HG03460 (cell line): ENCODE data around the gene ACP7.
A peak's percentile ranks its signal among the peaks of the same experiment; 100 is the strongest.
"Not testable (repeated sequence)": the region's sequence is repeated elsewhere in the genome, so short reads cannot be mapped to it uniquely, and the experiment has no call there.

Source experiments
- ATAC-seq: cut with Tn5 transposase; IDR thresholded peaks from one replicate; pipeline ENCODE4 v1.9.1; 2021; ENCODE audit not compliant: unreplicated experiment

ACP7 gene

DNA sequence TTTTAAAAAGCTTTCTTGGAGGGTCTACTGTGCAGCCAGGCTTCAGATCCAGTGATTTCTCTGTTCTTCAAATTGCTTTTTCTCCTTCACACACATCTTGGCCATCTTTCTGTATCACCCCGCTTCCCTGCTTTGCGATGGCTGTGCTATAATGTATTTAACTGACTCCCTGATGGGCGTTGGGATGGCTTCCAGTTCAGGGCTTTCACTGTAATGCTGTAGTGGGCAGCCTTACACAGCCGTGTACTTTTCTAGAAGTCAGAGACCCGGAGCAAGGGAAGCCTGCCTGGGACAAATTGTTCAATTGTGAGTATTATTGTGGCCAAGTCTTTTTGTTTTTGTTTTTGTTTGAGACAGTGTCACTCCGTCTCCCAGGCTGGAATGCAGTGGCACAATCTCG lies 22.0 kb downstream of the ACP7 start:
- ATAC-seq = no peak

DNA sequence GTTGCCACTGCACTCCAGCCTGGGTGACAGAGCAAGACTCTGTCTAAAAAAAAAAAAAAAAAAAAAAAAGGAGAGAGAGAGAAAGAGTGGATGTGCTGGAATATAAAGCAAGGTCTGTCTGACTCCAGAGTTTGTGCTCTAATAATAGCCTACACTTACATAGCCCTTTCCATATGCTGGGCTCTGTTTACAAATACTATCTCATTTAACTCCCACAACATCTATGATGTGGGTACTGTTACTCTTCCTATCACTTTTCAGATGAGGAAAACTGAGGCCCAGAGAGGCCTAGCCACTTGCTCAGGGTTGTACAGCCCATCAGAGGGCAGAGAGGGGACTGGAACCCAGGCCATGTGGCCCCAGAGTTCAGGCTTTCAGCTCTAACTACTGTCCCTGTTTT lies 25.5 kb downstream of the ACP7 start:
- ATAC-seq = no peak

DNA sequence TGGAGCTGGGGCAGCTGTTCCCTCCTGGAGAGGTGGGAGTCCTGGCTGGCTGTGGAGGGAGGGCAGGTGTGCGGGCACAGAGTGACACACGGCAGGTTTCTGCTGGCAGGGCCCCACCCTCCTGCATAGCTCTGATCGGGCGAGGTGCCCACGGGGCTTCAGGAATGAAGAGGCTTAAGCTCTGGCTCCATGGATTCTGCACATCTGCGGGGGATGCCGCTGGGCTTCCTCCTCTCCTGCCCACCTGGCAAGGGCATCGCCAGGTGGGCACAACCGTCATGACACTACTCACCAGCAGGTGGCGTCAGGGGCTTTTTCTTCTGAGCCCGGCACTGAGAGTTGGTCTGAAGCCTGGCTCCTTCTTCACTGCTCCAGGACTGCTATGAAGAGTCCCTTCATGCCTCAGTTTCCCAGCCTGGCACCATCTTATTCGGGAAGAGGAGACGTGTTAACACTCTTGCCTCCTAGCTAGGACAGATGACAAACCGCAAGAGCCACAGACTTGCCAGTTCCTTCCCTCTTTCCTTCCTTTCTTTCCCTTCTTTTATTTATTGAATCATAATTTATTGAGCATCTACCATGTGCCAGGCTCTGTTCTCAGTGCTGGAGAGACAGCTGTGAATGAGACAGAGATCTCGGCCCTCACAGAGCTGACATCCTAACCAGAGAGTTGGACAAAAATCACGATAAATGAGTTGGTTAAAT lies 26.2 kb downstream of the ACP7 start:
- no peak for ATAC-seq

DNA sequence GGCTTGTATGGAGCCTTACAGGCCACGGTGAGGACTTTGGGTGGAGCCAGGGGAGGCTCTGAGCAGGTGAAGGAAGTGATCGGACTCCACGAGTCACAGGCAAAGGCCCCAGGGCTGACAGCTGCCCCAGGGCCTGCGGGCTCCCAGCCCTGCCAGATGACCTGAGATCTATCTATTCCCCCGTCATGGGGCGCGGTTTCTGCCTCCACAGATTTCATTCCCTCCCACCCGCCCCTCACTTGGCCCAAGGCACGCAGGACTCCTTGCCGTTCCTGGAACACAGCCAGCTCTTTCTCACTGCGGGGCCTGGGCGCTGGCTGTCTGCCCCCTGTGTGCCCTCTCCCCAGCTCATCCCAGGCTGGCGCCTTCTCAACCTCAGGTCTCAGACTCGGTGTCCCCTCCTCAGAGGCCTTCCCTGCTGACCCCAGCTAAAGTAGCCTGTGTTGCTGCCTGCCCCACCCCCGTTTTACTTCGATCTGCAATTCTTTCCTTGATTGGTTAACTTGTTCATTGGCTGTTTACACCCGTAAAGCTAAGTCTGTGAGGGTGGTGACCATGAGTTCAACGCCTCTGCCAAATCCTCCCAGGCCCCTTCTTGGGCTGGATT lies 27.5 kb downstream of the ACP7 start:
- ATAC-seq = no peak

DNA sequence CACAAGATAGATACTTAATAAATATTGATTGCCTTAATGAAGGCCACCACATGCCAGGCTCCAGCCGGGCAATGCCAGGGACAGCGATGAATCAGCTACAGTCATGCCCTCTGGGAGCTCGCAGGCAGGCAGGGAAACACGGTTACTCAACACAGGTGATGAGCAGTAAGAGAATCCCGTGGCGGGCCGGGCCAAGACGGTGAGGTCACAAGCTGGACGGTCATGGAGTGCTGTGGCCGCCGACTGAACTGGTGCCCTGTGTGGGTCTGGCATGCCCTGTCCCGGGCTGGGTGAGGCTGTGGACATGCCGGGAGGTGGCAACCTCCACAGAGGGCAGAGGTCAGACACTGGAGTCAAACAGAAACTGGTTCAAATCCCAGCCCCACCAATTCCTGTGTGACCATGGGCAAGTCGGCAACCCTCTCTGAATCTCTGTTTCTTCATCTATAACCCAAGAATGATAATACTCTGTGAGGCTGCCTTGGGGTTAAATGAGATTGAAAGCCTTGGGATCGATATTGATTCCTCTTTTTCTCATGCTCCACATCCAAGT lies 28.2 kb downstream of the ACP7 start:
- ATAC-seq = no peak

DNA sequence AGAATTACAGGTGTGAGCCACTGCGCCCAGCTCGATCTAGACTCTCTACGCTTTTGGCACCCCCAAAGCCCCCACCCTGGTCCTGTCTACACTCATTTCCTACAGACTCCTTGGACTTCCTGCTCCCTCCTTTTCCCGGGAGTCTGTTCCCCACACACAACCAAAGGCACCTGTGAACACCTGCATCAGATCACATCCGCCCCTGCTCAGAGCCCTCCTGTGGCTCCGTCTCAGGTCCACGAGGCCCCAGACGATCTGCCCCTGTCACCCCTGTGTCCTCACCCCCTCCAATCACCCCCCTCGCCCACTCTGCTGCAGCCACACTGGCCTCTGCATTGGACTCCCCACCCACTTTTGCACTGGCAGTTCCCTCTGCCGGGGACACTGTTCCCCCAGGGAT lies 29.0 kb downstream of the ACP7 start:
- no peak for ATAC-seq

DNA sequence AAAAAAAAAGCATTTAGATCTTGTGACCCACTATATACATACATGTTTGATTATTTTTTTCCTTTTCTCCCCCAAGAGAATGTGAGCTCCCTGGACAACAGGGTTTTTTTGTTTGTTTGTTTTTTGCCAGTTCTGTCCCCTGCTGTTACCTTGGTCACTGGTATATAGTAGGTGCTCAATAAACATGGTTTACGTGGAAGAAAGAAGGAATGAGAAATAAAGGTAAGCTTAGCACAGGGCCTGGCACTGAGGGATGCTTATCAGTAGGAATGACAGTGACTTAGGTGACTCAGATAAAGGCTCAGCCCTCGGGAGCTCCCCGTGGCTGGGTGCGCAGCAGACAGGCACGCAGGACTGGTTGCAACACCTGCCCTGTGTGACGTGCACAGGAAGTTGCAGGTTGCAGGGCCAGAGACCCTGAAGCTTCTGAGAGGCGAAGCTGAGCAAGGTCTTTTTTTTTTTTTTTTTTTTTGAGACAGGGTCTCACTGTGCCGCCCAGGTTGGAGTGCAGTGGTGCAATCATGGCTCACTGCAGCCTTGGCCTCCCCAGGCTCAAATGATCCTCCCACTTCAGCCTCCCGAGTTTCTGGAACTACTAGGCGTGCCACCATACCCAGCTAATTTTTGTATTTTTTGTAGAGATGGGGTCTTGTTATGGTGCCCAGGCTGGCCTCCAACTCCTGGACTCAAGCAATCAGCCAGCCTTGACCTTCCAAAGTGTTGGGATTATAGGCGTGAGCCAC lies 31.1 kb downstream of the ACP7 start:
- no peak for ATAC-seq

DNA sequence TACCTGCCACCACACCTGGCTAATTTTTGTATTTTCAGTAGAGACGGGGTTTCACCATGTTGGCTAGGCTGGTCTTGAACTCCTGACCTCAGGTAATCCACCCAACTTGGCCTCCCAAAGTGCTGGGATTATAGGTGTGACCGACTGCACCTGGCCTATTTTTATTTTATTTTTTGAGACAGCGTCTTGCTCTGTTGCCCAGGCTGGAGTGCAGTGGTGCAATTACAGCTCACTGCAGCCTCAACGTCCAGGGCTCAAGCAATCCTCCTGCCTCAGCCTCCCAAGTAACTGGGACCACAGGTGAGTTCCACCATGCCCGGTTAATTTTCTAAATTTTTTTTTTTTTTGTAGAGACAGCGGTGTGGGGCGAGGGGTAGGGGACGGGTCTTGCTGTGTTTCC lies 32.9 kb downstream of the ACP7 start:
- ATAC-seq = not testable (repeated sequence)

DNA sequence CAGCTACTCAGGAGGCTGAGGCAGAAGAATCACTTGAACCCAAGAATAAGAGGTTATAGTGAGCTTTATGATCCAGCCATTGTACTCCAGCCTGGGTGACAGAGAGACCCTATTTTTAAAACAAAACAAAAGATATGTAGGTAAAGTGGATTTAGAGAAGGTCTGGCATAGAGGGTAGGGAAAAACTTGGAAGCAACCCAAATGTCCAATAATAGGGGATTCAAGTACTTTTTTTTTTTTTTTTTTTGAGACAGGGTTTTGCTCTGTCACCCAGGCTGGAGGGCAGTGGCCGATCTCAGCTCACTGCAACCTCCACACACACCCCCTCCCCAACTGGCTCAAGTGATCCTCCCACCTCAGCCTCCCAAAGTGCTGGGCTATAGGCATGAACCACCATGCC lies 35.7 kb downstream of the ACP7 start:
- no peak for ATAC-seq

DNA sequence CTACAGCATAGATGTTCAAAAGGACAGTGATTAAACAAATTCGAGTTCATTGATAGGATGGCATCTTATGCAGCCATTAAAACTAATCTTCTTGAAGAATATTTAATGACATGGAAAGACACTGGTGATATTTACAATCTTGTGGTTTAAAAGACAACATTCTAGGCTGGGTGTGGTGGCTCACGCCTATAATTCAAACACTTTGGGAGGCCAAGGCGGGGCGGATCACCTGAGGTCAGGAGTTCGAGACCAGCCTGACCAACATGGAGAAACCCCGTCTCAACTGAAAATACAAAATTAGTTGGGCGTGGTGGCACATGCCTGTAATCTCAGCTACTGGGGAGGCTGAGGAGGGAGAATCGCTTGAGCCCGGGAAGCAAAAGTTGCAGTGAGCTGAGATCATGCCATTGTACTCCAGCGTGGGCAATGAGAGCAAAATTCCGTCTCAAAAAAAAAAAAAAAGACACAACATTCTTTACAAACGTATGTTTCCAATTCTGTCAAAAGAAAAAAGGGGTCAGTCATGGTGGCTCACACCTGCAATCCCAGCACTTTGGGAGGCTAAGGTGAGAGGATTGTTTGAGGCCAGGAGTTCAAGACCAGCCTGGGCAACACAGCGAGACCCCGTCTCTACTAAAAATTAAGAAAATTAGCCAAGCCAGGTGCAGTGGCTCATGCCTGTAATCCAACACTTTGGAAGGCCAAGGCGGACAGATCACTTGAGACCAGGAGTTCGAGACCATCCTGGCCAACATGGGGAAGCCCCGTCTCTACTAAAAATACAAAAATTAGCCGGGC lies 39.0 kb downstream of the ACP7 start:
- no peak for ATAC-seq

DNA sequence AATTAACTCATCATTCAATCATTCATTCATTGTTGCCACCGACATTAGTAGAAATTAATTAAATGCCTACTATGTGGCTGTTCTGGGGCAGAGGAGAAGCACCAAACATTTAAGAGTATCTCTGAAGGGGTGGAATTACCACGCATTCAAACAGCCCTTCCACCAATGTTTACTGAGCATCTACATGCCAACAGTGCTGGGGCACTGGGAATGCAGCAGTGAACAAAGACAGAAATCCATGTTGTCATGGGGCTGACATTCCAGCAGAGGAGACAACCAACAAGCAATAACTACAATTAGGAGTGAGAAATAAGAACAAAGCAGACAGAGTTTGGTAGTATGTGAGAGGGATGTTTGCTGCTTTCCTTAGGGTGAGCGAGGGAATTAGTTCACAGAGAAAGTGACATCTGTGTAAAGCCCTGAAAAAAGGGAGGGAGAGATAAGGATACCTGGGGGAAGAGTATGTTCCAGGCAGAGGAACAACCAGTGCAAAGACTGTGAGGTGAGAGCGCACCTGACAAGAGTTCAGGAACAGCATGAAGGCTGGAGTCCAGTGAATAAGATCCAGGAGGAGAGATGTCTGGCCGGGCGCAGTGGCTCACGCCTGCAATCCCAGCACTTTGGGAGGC lies 40.1 kb downstream of the ACP7 start:
- ATAC-seq = no peak

DNA sequence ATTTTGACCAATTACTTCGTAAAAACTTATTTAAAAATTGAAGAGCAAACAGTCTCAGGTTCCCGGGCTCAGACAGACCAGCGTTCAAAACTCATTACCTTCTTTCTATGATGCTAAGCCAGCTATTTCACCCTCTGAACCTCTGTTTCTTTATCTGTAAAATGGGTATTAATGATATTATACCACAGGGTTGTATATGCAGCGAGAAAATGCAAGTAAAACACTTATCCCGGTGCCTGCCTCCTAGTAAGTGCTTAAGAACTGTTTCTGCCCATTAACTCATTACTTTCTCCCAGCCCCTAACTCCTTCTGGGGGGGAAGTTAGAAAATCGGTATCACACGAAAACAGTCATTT lies 41.0 kb downstream of the ACP7 start:
- no peak for ATAC-seq

DNA sequence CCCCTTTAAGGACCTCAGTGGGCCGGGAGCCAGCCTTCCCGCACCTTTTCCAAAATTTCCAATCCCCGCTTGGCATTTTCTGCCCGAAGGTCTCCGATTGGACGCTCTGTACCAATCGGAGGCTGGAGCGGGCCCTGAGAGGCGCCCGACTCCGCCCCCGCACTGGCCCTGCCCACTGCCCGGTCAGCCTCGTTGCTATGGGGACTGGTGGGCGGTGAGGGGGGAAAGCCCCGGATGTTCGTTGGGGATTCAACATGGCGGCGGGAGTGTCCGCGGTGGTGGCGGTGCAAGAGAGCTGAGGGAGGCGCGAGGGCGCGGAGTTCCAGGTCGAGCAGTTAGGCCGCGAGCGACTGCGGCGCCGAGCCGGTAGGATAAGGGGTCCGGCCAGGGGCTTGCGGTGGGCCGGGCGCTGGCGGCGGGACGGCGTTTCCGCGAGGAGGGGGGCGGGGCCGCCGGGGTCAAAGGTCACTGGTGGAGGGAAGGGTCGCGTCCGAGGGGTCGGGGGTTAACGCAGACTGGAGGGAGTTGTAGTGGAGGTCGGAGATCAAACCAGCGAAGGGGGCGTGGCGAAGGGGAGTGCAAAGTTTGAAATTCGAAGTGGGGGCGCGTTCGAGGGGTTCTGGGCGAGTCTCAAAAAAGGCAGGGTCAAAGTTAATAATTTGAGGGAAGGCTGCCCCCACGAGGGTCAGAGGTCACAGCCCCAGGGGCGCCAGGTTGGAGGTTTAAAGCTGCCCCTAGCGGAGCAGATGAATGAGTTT lies 41.6 kb downstream of the ACP7 start, which contains the start of gene PAK4:
TSS of gene PAK4 (plus strand) at position 233 of the 758 bp plus-strand sequence. CDS start 43,768 bp downstream, outside the sequence.
- ATAC-seq = peak; percentile 88

DNA sequence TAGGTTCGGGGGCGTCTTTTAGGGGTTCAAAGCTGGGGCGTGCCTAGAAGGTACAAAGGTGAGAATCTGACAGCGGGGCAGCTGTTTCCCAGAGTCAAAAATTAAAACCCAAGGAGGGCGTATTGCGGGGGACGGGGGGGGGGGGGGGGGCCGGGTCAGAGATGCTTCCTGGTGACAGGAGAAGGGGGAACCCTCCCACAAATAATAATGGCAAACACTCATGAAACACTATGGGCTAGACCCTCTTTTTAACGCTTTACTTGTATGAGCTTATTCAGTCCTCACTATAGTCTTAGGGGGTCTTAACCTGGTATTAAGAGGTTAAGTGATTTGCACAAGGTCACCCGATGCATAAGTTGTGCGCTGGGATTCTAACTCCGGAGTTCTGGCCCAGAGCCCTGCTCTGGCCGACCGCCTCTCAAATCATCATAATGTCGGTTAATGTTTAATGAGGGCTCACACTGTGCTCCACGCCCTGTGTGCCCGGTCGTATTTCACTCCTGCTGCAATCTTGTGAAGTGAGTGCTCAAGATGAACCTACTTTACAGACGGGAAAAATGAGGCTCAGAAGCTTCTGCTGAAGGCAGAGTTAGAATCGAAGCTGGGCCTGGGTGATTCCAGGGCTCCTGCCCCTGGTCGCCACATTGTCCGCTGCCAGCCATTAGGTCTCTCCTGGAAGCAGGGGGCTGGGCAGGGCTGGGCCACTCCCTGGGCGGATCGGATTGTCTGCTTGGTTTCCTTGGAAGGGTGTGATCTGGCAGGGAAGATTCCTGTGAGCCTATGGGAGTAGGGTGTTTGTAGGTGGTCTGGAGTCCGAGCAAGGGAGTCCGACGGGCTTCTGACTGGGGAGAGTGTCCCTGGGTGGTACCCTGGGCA lies 42.4 kb downstream of the ACP7 start:
- ATAC-seq = no peak

DNA sequence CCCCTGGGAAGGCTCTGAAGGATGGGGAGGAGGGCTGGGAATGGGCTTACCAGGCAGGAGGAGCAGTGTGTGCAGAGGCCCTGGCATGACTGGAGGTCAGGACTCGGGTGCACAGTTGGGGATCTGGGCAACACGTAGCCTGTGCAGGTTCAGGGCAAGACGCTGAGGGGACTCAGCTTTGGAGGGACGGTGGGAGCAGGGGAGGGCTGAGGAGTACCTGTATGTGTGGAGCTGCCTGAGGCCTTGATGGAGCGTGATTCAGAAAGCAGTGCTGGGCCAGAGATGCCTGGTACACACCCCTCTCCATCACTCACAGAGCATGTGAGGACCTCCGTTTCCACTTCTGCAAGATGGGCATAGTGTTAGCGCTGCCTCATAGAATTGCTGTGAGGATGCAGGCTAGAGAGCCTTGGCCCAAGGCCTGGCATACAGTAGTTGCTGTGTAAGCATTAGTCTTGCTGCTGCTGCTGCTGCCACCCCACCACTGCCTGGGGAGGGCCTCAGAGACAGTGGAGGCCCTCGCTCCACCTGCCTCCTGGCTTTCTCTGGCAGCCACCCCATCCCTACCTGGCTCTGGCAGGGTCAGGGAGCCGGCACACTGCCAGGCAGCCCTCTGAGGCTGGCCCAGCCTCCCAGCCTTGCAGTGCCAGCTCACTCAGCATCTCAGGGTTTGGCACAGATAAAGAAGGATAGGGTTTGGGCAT lies 43.8 kb downstream of the ACP7 start:
- no peak for ATAC-seq

DNA sequence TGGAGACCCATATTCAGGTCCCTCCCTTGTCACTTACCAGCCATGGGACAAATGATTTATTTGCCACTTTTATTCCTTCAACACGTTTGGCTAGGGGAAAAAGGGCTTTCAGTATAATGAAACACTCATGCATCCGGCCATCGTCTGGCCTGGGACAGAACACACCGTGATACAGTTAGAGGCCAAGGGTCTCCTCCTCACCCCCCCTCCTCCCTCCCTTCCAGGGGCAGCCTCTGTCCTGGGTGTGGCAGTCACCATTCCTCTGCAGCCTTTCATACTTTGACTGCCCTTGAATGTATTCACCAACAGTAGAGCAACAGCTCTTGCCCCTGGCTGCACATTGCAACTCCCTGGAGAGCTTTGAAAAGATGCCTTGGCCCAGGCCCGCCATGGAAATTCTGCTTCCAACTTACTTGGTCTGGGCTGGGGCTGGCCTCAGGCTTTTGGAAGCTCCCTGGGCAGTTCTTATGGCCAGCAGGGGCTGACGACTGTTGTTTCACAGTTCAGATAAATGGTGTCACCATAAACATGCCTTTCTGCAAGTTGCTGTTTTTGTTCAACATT lies 44.4 kb downstream of the ACP7 start:
- no peak for ATAC-seq

DNA sequence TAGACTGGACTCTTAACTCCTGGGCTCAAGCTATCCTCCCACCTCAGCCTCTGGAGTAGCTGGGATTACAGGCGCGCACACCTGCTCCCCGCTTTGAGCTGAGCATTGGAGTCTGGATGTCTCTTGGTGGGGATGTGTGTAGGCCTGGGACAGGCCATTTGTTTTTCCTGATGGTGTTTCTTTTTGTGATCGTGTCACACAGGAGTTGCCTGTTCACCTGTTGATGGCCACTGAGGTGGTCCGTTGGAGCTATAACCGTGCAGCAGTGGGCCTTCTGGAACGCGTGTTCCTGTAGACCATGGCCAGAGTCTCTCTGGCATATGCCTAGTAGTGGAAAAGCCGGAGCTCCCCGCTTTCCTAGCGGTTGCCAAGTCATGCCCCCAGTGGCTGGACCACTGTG lies 44.9 kb downstream of the ACP7 start:
- ATAC-seq = no peak
